Glutamatergic neuron (in vitro differentiated cells): ENCODE measurements around the gene STARD8. TPM values are rescaled to one million over a fixed set of nuclear protein-coding genes. Genes with fewer than 3 reads are reported as not detected.
A peak's percentile ranks its signal among the peaks of the same experiment; 100 is the strongest.
"Not testable (repeated sequence)": the region's sequence is repeated elsewhere in the genome, so short reads cannot be mapped to it uniquely, and the experiment has no call there.

Source experiments
- DNase-seq: peaks from one replicate; pipeline ENCODE4 v3.0.0; 2022
- H3K27ac Mint-ChIP-seq: one replicate; pipeline ENCODE4 v1.8.0; 2020; ENCODE audit warnings: mild to moderate bottlenecking, mixed read lengths, inconsistent platforms; ENCODE audit not compliant: unreplicated experiment
- H3K27me3 Mint-ChIP-seq: one replicate; pipeline ENCODE4 v1.8.0; 2020; ENCODE audit warnings: mild to moderate bottlenecking, moderate library complexity, mixed read lengths, inconsistent platforms; ENCODE audit not compliant: unreplicated experiment
- H3K36me3 Mint-ChIP-seq: one replicate; pipeline ENCODE4 v1.8.0; 2020; ENCODE audit warnings: mild to moderate bottlenecking, mixed read lengths, inconsistent platforms; ENCODE audit not compliant: unreplicated experiment
- H3K4me1 Mint-ChIP-seq: one replicate; pipeline ENCODE4 v1.8.0; 2020; ENCODE audit warnings: mild to moderate bottlenecking, low read depth, mixed read lengths, inconsistent platforms; ENCODE audit not compliant: unreplicated experiment
- H3K4me3 Mint-ChIP-seq: one replicate; pipeline ENCODE4 v1.8.0; 2020; ENCODE audit warnings: mild to moderate bottlenecking, mixed read lengths, inconsistent platforms; ENCODE audit not compliant: unreplicated experiment
- H3K9me3 Mint-ChIP-seq: one replicate; pipeline ENCODE4 v1.8.0; 2020; ENCODE audit warnings: mild to moderate bottlenecking, moderate library complexity, mixed read lengths, inconsistent platforms; ENCODE audit not compliant: unreplicated experiment
- CTCF ChIP-seq: fragments of 200-600 bp; sonication (generic); IDR thresholded peaks from one replicate; pipeline ENCODE4 v1.5.0; 2021; ENCODE audit not compliant: partially characterized antibody, unreplicated experiment
- long read RNA-seq: library from polyadenylated mRNA; unstranded; transcript quantifications from one replicate; pipeline ENCODE4 v2.0.0, GENCODE V29; 2020; ENCODE audit not compliant: unreplicated experiment
- total RNA-seq: library from RNA; stranded (reverse); fragmentation: NEBNext Ultra II Directional; extraction: Animal tissue kit (Norgen Biotek cat#: 25700); gene quantifications from one replicate; pipeline ENCODE4 v1.2.1, GENCODE V29; 2021; ENCODE audit not compliant: unreplicated experiment

Gene STARD8
- 1.1 TPM for total RNA-seq
- long read RNA-seq: 0 reads

DNA sequence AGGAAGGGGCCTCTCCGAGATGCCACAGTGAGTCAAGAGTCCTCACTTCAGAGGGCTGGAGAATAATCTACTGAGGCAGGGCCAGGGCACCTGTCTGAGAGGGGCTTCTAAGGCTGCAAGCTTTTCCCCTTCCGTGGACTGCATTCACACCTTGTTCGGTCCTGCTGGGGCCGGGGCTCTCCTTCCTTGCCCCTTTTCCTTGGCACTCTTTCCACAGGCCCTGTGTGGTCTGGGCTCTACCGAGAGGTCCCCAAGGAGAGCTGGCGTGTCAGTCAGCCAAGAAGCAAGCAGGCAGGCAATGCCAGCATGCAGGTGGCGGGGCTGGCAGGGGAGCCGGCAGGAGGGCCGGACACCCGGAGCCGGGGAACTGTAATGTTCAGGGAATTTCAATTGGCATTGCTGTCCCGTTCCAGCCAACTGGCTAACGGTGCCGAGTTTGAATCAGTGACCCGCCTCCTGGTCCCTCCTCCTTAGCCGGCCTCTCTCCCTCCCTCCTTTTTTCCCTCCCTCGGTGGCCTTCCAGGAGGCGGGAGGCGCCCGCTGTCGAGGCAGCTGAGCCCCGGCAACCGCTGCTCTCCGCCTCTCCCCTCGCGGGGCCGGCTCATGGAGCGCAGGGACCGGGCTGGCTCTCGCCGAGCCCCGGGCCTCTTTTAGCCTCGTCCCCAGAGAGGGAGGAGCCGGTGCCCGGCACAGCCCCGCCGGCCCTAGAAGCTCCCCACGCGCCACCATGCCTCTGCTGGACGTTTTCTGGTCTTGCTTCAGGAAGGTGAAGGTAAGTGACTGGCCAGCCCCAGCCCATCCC, at the start of gene STARD8:
Gene STARD8 (plus strand): TSS at position 511 of the 802 bp plus-strand sequence. CDS start 217 bp downstream, at position 728.
- TF ChIP-seq CTCF: no peak
- Mint-ChIP-seq H3K4me3 (no peak within 1 kb of the TSS), H3K4me1 (peaks cover 4% of the 10 kb centered on the region), H3K27ac (no peak within 1 kb of the TSS), H3K27me3 (peaks cover 5% of the 10 kb centered on the region), H3K36me3 (no peaks in the 10 kb centered on the region), H3K9me3 (no peaks in the 10 kb centered on the region)
- peak; percentile 49 for DNase-seq

DNA sequence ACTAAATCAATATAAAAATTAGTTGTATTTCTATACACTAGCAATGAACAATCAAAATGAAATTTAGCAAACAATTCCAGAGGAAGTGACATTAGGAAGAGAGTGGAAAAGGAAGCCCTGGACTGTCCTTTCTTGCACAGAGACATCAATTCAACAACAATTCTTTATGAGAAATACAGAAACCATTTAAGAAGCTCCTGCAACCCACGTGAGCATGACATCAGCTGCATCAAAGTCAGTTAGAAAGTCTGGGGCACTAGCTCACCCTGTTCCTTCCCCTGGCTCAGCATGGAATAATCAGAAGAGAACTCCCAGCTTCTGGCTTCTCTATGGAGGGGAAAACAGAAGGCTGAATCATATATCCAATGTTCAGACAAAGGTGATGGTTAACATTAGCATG, 48.6 kb upstream of the STARD8 start:
- no peaks in the 10 kb centered on the region for H3K27me3 Mint-ChIP-seq
- H3K36me3 Mint-ChIP-seq: no peaks in the 10 kb centered on the region
- no peak overlapping the region for H3K4me3 Mint-ChIP-seq
- no peak for DNase-seq
- H3K27ac Mint-ChIP-seq: no peak overlapping the region
- TF ChIP-seq CTCF: no peak
- H3K4me1 Mint-ChIP-seq: no peaks in the 10 kb centered on the region
- H3K9me3 Mint-ChIP-seq: no peaks in the 10 kb centered on the region

DNA sequence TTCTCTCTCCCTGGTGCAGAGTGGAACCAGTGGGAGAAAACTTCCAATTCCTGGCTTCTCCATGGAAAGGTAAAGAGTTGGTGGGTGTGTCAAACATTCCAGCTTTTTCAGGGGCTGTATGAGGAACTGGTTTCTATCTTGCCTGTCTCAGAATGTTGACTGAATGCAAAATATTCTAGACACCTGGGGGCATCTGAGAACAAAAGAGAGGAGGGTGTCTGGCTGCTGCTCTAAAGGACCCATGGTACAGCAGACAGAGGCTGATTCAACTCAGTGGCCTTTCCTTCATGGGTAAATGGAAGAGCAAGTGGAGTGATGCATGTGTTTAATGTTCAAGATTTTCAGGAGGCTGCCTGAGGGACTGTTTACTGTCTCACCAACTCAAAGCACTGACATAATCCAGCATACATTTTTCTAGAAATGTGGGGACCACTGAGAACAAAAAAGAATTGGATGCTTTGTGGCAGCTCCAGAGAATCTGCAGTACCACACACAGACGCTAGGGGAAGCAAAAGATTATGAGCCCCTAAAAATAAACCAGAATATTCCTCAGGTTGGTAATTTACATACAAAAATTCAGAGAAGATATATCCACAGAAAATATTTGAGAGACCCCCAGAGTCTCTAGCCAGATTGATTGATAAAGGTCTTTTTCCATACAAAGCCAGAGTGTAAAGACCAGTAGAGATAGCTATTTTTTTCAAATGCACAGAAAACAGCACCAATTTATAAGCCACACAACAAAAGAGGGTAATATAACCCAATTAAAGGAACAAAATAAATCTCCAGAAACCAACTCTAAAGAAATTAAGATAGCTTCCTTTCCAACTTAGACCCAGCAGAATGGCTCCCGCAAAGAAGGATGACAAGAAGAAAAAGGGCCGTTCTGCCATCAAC, 48.0 kb upstream of the STARD8 start:
- Mint-ChIP-seq H3K4me3 (no peak overlapping the region), H3K27me3 (no peaks in the 10 kb centered on the region), H3K27ac (no peak overlapping the region), H3K4me1 (no peaks in the 10 kb centered on the region), H3K9me3 (no peaks in the 10 kb centered on the region), H3K36me3 (no peaks in the 10 kb centered on the region)
- DNase-seq: no peak
- peak; percentile 67 for TF ChIP-seq CTCF

GRCh38 chrX:68604216-68604615, 43.2 kb upstream of the STARD8 start:
- not testable (repeated sequence) for H3K9me3 Mint-ChIP-seq, H3K36me3 Mint-ChIP-seq, DNase-seq, H3K27ac Mint-ChIP-seq, H3K27me3 Mint-ChIP-seq, H3K4me3 Mint-ChIP-seq, H3K4me1 Mint-ChIP-seq

- H3K27me3 Mint-ChIP-seq, H3K4me1 Mint-ChIP-seq, H3K36me3 Mint-ChIP-seq, DNase-seq, H3K27ac Mint-ChIP-seq, H3K4me3 Mint-ChIP-seq, H3K9me3 Mint-ChIP-seq: not testable (repeated sequence)
These were observed 32.7 kb upstream of the STARD8 start for GRCh38 chrX:68614733-68615132.
